HG02678 (cell line): ENCODE measurements around the gene MBD3L1.

ENCODE experiments used
- ATAC-seq: cut with Tn5 transposase; IDR thresholded peaks from one replicate; pipeline ENCODE4 v1.9.1; 2021; ENCODE audit warnings: mild to moderate bottlenecking, moderate library complexity; ENCODE audit not compliant: unreplicated experiment

The MBD3L1 gene

GRCh38 chr19:8832132-8833021, at the start of gene MBD3L1, which contains the start of gene ZNF558:
Gene MBD3L1 (plus strand): TSS chr19:8832377. CDS start chr19:8842679, 10,302 bp downstream.
Gene ZNF558 (minus strand): TSS chr19:8832304. CDS start chr19:8822659, 9,645 bp downstream.
- peak; percentile 88 for ATAC-seq

DNA sequence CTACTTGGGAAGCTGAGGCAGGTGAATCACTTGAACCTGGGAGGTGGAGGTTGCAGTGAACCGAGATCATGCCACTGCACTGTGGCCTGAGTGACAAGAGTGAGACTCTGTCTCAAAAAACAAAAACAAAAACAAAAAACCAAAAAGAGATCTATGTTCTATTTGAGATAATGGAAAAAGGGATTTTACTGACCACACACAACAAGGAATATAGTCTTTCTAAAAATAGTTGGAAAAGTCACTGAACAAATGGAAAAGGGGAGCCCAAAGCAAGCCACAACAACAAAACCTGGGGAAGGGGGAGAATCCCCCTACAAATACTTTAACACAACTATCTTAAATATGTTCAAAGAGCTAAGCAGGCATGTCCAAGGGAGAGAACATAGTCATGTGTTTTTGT, 37.4 kb upstream of the MBD3L1 start:
- ATAC-seq: no peak

GRCh38 chr19:8806661-8807060, 25.5 kb upstream of the MBD3L1 start:
- no peak for ATAC-seq

GRCh38 chr19:8811315-8812172, 20.6 kb upstream of the MBD3L1 start:
- ATAC-seq: no peak

- ATAC-seq: no peak
Measured at GRCh38 chr19:8814176-8814575, 18.0 kb upstream of the MBD3L1 start.

DNA sequence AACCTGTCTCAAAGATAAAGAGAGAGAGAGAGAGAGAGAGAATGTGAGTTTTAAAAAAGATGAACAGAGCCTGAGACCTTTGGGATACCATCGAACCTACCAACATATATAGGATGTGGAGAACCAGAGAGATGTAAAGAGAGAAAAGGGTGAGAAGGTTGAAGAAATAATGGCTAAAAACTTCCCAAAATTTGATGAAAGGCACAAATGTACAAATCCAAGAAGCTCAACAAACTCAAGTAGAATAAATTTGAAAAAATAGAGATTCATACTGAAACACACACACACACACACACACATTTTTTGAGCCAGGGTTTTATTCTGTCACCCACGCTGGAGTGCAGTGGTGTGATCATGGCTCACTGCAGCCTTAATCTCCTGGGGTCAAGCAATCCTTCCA, 16.4 kb upstream of the MBD3L1 start:
- ATAC-seq: no peak

- no peak for ATAC-seq
Measured at GRCh38 chr19:8820234-8820633, 11.9 kb upstream of the MBD3L1 start.

DNA sequence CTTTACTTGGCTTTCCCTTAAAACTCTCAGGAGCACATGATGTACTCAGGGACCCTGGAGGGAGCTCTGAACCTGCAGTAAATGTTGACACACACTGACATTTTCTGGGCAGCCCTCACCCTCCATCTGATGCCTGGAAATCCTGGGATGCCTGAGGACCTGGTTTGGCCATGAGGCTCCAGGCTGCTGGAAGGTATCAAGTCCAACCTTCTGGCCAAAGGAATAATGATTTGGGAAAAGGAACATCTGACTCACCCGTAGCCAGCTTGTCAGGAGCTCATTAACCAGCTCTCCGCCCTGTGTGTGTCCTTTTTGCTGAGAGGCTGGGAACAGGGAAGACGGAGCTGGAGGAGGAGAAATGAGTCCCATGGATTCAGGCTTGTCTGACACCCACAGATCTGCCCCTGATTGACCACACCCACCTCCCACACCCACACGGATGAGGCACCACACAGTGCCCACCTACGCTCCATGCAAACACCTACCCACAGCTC, 10.4 kb upstream of the MBD3L1 start:
- no peak for ATAC-seq

DNA sequence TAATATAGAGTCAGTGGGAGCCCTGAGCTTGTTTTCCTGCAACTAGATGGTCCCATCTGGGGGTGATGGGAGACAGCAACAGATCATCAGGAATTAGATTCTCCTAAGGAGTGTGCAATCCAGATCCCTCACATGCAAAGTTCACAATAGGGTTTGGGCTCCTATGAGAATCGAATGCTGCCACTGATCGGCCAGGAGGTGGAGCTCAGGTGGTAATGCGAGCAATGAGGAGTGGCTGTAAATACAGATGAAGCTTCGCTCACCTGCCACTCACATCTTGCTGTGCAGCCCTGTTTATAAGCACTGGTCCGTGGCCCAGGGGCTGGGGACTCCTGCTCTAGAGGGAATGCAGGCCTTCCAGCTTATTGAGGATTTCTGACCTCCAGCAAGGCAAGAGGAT, 5.8 kb upstream of the MBD3L1 start:
- no peak for ATAC-seq

GRCh38 chr19:8827277-8827676, 4.9 kb upstream of the MBD3L1 start:
- no peak for ATAC-seq

DNA sequence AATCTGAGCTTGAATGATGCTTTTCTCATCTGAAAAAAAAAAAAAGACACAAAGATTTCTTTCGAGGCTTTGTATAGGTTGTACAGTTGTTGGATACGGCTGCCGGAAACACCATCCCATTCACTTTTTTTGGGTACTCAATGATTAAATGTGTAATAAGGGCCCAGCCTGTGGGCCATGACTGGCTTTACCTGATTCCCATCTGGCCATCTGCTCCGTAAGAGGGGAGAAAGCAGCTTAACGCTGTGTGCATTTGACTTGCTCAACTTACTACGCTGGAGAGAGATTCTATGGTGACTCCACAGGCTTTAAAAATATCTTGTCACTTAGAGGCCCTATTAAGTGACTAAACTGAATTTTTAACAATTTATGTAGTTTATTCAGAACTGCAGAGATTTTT, 804 bp upstream of the MBD3L1 start:
- ATAC-seq: no peak

DNA sequence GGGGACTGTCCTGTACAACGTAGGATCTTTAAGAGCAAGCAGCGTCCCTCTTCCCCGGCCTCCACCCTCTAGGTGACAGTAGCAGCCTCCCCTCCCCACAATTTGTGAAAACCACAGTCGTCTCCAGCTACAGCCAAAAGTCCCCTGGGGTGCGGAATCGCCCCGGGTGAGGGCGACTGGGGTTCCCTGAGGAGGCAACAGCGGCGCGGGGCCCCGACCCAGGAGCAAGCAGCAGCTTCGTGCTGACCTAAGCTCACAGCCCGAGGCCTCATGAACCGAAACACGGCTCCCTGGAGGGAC, 395 bp upstream of the MBD3L1 start:
- ATAC-seq: peak; percentile 13

GRCh38 chr19:8835446-8835845, 3.3 kb downstream of the MBD3L1 start:
- ATAC-seq: no peak

GRCh38 chr19:8835877-8836276, 3.7 kb downstream of the MBD3L1 start:
- no peak for ATAC-seq

DNA sequence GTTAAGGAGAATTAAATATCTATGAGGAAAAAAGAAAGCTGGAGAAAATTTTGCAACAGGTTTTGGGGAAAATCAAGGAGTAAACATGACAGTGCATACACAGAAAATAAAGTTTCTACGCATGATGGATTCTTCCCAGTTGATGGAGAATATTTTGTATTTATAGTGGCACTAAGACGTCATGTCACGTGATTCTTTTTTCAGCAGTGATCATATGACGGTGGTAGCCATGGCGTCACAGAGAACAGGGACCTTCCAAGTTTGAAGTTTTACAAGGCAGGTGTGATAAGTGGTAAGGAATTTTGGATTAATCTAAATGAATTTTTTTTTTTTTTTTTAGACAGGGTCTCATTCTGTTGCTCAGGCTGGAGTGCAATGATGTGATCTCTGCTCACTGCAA, 8.5 kb downstream of the MBD3L1 start:
- no peak for ATAC-seq

DNA sequence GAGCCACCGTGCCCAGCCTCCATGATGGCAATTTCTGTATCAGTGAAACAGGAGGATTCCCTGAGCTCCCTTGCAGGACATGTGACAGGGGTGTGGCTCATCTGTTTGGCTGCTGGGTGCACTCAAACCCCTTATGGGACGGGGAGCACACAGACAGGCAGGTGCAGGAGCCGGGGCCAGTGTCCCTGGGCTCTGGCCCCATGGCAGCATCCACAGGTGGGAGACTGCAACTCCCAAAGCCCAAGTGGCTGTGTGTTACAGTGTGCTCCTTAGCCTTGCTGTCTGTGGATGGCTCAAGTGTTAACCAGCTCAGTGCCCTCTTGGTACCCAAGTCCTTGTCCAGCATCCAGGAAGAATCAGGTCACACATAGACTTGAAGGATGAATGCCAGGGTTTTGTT, 14.6 kb downstream of the MBD3L1 start:
- ATAC-seq: no peak

GRCh38 chr19:8849232-8849631, 17.1 kb downstream of the MBD3L1 start:
- no peak for ATAC-seq

GRCh38 chr19:8850488-8850887, 18.3 kb downstream of the MBD3L1 start:
- ATAC-seq: no peak

DNA sequence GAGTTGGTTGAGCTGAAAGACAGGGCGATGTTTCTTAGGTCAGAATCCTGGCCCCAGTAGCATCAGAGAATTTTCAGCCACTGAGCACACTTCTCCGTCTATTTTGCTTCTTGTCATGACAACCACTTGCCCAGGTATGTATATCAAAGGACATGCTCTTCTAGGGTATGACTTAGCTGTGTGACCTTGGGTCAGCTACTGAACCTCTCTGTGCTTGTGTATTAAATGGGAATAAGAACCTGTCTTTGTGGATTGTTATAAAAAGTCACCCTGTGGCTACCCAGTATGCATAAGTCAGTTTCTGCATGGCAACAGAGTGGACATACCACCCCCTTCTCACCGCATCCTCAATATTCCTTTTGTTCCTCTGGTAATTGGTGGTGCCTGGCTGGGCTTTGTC, 26.1 kb downstream of the MBD3L1 start:
- no peak for ATAC-seq

GRCh38 chr19:8866344-8866743, 34.2 kb downstream of the MBD3L1 start:
- no peak for ATAC-seq

- ATAC-seq: no peak
Measured at GRCh38 chr19:8877854-8878705, 45.9 kb downstream of the MBD3L1 start.
